VCaP (cell line): ENCODE measurements around the gene CNNM2.
"Not testable (repeated sequence)": the region's sequence is repeated elsewhere in the genome, so short reads cannot be mapped to it uniquely, and the experiment has no call there.

Experiments
- H3K27ac ChIP-seq: fragments of 450-650 bp; 2 replicates; pipeline ENCODE4 v1.5.1; 2017
- CTCF ChIP-seq: fragments of 450-650 bp; conservative IDR thresholded peaks from 2 replicates; pipeline ENCODE4 v1.5.1; 2017; ENCODE audit warnings: mild to moderate bottlenecking, moderate library complexity

Gene CNNM2

GRCh38 chr10:103055105-103055504, 137.0 kb downstream of the CNNM2 start:
- peak overlapping the region; percentile 67 for H3K27ac ChIP-seq
- no peak for TF ChIP-seq CTCF

DNA sequence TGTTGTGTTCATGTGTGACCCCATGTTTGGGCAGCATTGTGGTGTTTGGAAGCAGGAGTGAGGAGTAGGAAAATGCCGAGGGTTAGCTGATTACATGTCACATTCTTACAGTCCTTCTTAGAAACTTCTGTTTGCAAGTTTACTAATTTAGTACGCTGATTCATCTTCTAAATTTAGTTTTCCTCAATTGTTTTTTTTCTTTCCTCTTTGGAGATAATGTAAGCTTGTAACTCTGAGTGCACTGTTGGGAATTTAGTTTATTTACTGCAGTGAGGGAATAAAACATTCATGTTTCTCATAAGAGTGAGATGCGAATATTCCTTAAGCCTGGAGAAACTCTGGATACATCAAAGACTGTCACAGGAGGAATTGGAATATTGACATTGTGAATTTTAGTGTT, 139.9 kb downstream of the CNNM2 start:
- no peak overlapping the region for H3K27ac ChIP-seq
- no peak for TF ChIP-seq CTCF

DNA sequence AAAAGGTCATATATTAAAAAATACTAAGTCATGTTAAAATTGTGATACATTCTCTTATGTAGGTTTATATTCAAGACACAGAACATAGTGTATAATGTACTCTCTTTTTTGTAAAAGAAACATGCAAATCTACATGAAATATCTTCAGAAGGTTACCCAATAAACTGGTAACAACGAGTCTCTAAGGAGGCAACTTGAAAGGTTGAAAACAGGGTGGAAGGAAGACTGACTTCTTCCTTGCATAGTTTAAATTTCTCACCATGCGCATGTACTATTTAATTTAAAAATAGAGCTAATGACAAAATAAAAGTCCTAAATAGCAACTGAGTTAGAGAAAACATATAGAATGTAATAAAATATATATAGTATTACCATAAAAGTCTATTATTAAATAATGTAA, 142.5 kb downstream of the CNNM2 start:
- no peak for TF ChIP-seq CTCF
- no peak overlapping the region for H3K27ac ChIP-seq

DNA sequence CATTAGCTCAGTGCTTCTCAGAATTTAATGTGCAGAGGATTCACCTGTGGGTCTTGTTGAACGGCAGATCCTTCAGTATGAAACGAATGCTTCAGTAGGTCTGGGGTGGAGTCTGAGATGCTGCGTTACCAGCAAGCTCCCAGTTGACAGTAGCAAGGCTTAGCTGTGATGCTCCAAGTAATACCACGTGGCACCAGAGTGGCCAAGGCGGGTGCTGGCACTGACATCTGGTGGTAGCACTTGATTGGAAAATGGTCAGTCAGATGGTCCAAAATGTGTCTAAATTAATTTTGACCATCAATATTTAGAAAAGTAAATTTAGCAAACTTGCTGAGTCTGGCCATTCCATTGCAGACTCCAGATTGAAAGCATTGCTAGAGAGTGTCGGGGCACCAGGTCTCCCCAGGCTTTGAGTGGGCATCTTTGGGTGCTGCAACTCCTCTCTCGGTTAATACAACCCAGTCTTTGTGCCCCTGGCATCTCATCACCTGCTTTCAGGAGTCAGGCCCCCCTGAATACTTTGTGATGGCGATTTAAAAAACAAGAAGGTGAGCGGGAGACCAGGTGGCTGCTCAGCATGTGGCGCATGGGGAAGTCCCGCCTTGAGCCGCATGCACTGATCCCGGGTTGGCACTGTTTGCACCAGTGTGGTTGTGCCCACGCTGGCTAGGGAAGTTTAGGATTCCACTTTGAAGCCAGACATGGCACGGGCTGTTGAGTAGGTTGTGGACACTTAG, 144.9 kb downstream of the CNNM2 start:
- TF ChIP-seq CTCF: peak; percentile 78
- H3K27ac ChIP-seq: no peak overlapping the region

DNA sequence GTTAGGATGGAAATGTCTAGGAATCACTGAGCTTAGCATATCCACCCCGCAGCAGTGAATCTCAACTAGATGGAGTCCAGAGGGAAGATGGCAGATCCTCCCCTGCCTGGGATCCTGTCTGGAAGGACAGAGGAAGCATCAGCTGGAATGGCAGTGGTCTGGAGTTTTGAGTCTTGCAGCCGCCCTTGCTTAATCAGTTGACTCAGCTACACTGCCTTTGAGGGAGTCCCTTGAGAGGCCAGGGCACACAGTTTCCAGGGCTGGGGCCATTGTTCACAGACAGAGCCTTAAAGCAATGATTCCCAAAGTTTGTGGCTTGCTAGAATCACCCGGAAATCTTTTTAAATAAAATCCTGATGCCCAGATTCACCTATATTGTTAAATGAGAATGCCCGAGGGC, 146.9 kb downstream of the CNNM2 start:
- TF ChIP-seq CTCF: no peak
- H3K27ac ChIP-seq: no peak overlapping the region

DNA sequence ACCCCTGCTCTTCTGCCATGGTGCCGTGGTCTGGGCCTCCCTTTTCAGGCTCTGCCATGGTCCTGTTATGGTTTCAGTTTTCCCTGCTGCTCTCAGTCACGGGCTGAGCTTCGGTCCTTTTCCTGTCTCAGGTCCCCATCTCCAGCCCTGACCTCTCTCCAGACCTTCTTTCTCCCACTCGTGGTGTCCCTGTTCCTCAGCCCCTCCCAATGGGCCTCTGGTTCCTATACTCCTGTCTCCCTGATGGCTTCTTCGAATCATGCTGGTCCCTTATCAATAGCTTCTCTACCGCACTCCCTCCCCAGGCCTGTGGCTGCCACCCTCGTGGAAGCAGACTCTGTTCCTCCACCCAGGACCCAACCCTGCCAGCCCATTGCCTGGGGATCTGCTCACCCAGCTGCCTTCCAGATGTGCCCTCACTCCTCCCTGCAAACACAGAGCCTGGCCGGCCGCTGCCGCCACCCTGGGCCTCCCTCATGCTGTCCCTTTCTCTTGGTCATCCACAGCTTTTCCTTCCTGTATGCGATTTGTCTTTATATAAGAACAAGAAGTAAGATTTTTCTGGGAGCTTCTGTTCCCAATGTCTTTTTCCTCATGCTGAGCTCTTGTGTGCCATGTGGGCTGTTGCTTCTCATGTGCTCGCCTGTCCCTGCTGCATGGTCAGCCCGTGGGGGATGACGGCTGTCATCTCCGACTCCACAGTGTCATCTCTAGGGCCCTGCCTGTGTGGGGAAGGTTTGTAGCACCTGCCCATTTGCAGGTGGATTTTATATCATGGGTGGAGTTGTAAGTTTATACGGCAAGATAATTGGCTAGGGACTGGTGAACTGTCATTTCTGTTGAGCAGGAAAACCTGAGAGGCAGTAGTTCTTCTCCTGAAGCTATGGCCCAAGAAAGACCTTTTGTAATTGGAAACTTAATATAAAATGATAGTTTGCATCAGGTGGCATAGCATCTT, 148.3 kb downstream of the CNNM2 start:
- no peak for TF ChIP-seq CTCF
- no peak overlapping the region for H3K27ac ChIP-seq

DNA sequence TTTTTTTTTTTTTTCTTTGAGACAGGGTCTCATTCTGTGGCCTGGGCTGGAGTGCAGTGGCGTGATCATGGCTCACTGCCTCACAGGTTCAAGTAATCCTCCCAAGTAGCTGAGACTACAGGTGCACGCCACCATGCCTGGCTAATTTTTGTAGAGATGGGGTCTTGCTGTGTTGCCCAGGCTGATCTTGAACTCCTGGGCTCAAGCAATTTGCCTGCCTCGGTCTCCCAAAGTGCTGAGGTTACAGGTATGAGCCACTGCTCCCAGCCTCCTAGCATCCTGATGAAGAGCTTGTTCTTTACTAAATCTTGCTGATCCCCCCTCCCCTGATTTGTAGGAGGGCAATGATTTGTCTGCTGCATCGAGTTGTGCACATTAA, 149.0 kb downstream of the CNNM2 start:
- H3K27ac ChIP-seq: not testable (repeated sequence)

DNA sequence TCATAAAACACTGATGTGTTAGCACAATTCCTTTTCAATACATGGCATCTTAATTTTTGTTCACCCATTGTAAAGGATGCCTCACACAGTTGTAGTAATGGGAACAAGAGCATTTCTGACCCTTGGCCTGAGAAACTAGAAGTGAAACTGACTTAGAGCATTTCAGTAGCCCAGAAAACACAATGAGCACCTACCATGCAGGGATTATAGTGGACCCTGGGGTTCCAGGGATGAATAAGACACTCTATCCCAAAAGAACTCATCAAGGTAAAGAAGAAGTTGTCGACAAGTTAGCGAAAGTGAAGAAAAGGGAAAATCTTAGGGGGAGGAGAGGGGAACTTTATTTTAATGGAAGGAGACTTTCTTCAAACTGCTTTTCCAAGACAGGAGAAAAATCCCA, 149.4 kb downstream of the CNNM2 start:
- no peak for TF ChIP-seq CTCF
- H3K27ac ChIP-seq: no peak overlapping the region
